Embryonic facial prominence (tissue), 1 donor: ENCODE results near the gene ATG10.
A peak's percentile ranks its signal among the peaks of the same experiment; 100 is the strongest.
"Not testable (repeated sequence)": the region's sequence is repeated elsewhere in the genome, so short reads cannot be mapped to it uniquely, and the experiment has no call there.

ENCODE experiments used
- DNase-seq: peaks from one replicate; pipeline ENCODE4 v3.0.0-alpha.2; 2016; ENCODE audit errors: extremely low spot score

Gene ATG10

GRCh38 chr5:81971712-81972491 is at the start of gene ATG10:
TSS of gene ATG10 (plus strand) at chr5:81972023. CDS start at chr5:81987571, 15,548 bp downstream.
- peak; percentile 93 for DNase-seq

DNA sequence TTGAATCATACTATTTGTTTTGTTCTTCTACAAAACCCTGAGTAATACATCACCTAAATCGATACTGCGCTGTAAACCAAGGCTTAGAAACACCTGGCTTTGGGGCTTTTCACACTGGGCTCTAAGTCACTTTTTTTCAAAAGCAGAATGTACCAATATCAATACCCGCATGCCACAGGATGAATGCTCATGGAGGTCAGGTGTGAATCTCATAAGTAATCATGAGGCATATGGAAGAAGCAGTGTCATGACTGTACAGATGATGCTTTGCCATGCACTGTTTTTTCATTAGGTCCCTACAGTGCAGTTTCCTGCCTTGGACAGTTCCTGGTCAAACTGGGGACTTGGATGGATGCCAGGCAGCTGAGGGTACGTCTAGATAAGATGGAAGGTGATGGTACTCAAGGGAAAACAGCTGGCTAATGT is 49.0 kb upstream of the ATG10 start:
- DNase-seq, result no peak

DNA sequence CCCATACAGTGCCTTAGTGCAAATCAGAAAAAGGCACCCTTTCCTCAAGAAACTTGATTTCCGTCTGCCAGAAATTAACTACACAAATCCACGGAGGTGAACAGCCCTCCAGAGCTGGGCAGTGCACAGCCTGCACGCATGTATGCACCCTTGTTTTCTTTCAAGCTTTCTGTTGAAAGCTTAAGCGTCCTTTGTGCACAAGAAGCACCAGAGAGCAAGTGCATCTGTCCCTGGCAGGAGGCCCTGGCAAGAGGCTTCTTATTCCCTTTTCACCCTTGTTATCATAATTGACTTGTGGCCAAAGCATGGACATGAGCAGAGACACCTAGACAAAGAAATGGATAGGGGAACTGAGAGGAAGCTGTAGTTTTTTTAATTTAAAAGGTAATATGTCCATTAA is 47.4 kb upstream of the ATG10 start:
- DNase-seq, result no peak

DNA sequence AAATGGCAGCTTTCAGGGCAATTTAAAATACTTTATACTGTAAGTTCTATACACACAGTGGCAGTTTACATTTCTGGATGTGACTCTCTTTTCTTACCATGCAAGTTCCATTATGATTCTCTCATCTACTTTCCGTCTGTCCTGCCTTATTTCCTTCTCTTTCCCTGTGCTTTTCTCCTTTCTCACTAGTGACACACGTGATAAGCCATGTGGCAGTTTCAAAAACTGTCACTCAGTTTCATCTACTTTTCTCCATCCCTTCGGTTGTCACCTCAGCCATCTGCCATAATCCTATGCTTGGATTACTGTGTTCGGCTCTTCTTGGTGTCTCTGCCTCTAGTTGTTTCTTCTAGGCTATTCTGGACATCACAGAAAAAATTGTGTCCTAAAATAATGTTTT is 46.8 kb upstream of the ATG10 start:
- DNase-seq, result no peak

DNA sequence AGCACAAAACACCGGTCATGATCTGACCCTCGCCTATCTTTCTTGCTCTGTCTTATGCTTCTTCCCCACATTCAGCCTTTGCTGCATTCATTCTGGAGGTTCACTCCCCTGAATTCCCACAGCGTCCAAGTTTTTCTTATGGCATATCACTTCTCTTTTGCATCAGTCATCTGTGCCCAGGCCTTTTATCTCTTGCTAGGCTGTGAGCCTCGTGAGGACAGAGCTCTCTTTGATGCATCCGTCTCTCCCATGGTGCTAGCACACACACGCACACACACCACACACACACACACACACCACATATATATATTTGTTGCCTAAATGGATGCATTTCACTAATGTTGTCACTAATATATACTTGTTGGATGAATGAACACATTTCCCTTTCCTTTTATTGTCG is 45.8 kb upstream of the ATG10 start:
- no peak for DNase-seq

DNA sequence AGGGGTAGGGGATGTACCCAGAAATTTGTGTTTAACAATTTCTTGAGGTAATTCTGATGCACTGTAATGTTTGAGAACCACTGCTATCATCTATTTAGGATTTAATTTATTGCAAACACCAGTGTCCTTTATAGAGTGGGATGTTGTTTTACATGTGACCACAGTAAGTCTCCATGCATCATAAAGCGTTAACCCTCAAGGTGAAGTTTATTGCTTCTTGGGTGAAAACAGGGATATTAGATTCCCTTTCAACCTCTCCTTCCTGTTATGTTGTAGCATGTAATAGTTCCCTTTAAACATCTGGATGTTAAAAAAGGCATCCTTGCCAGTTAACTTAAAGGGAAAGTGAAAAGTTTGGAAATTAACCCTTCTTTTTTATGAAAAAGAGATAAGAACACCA is 35.8 kb upstream of the ATG10 start:
- DNase-seq, result no peak

DNA sequence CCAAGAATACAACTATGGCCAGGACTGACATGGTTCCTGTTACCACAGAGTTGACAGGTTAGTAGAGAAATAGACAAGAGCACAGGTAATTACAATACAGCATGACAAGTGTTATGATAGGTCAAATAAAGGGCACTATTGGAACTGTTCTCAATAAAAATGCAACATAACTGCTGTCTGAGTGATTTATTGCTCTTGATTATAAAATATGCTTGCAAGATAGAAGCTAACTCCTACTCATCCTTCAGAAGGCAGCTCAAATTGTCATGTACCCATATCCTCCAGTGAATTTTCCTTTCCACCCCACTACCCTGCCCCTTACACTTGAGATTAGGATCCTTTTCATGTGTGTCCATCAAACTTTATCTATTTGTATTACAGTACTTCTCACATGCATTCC is 35.1 kb upstream of the ATG10 start:
- DNase-seq, result no peak

- DNase-seq, result no peak
Observed at GRCh38 chr5:81942746-81943145, 29.1 kb upstream of the ATG10 start.

- no peak for DNase-seq
Observed at GRCh38 chr5:81948349-81948748, 23.5 kb upstream of the ATG10 start.

- no peak for DNase-seq
Observed at GRCh38 chr5:81949462-81949861, 22.4 kb upstream of the ATG10 start.

DNA sequence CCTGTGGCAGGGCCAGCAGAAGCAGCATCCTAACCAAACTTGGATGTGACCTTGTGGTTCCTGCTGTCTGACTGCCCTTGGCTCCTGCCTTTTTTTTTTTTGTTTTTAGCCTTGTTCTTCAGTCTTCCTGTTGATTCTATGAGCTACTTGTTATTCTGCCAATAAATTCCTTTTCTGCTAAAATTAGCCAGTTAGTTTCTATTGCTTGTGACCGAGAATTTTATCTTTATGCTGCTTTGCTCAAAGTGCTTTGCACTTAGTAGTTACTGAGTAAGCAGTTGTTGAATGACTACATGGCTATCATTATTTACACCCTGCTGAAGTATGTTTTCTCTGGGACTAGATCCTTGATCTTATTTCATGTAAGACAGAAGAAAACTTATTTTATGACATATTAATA is 20.8 kb upstream of the ATG10 start:
- DNase-seq, result no peak

GRCh38 chr5:81954796-81955195 is 17.0 kb upstream of the ATG10 start:
- not testable (repeated sequence) for DNase-seq

DNA sequence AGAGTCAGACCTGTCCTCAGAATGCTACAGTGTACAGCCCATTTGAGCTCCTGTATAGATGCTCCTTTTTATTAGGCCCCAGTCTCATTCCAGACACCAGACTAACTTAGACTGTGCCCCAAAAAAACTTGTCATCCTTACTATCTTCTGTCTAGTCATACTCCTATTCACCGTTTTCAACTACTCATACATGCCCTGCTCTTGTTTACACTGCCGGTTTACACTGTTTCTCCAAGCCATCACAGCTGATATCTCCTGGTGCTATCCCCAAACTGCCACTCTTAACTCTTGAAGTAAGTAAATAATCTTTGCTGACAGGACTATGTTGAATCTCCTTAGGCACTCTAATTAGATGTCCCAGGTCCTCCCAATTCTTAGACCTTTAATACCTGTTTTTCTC is 13.7 kb upstream of the ATG10 start:
- DNase-seq, result not testable (repeated sequence)

DNA sequence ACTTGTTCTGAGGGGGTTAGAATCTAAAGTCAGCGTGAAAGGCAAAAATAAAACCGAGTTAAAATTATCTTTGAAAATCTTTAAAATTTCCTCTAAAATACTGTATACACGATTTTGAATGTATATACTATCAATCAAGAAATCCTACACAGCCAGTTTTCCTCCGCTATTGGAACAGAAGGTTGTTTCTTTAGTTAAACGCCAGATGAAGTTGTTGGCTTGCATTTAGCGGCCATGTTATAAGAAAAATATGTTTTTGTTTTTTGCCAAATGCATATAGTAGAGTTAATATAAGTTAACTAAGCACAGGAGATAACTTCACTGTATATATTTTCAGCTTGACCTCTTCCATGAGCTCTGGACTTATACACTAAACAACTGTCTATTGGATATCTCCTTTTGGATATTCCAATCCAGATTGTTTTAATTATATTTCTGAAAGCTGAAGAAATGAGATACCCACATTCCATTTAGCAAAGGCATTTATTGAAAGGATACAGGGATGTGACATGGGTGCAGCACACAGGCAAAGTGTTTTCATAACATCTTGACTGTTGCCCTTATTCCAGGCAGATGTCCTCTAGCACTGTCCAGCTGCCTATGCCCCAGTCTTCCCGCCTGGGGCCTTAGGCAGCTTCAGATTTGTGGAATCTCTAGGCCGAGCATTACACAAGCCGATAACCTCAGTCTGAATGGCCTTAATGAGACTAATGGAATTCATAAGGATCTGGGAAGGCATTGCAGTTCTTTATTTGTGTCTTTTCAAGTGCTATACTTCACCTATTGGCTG is 10.0 kb upstream of the ATG10 start:
- no peak for DNase-seq

DNA sequence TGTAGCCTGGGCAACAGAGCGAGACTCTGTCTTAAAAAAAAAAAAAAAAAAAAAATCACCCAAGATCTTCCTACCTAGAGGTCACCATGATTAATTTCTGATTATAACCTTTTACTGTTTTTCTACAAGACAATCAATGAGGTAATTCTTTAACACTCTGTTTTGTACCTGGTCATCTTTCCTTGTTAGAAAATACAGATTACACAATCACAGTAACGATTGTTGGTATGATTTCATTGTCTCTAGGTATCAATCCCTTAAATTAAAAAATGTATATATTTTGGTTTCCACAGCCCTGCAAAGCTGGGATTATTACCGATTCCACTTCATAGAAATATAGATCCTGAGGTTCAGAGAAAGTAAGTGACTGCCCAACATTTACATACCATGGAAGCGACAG is 8.3 kb upstream of the ATG10 start:
- no peak for DNase-seq

GRCh38 chr5:81965524-81965923 is 6.3 kb upstream of the ATG10 start:
- DNase-seq, result no peak

- DNase-seq, result no peak
Observed at GRCh38 chr5:81969226-81969625, 2.6 kb upstream of the ATG10 start.

DNA sequence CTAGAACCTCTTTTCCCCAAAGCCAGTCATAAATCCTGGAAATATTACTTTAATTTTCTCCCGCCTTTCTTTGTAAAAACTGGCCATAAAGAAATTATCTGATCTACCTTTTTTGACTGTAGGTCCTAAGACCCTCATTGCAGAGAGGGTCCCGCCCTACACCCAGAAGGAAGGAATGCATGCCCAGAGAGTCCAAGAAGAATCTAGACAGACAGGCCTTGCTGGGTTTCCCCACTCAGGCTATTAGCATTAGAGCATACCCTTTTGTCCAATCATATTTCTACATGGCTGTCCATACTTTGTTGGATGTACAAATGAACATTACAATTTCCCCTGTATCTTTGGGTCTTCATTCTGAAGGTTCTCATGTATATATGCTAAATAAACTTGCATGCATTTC is 1.9 kb upstream of the ATG10 start:
- DNase-seq, result no peak

GRCh38 chr5:81971111-81971711 is 612 bp upstream of the ATG10 start:
- peak; percentile 10 for DNase-seq

DNA sequence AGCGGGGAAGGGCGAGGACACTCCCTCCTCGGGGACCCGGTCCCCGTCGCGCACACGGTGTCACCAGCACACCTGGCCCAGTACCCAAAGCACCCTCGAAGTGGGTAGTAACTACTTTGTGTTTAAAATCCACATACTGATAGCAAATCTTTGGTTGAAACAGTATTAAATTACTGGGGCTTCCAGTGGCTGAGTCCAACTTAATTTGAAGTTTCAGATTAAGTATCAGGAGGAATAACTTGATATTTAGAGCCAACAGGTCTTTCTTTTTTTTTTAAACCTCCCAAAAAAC is 615 bp downstream of the ATG10 start:
- DNase-seq, result no peak

GRCh38 chr5:81980160-81980559 is 8.3 kb downstream of the ATG10 start:
- no peak for DNase-seq

GRCh38 chr5:81980598-81981260 is 8.9 kb downstream of the ATG10 start:
- no peak for DNase-seq
